Body of pancreas (tissue), 4 donors: ENCODE results near the gene SIRT7.

ENCODE experiments used
- POLR2A ChIP-seq, 3 donors: fragments of 450-650 bp; IDR thresholded peaks; one replicate each; pipeline ENCODE4 v1.6.1; 2016; ENCODE audit warnings: antibody characterized with exemption in 3 of 3, mild to moderate bottlenecking in 2 of 3
- TF ChIP-seq, protein P1 (sequence below), 7 experiments: fragments of 450-650 bp in 4 of 7; fragments of 200-600 bp in 3 of 7; sonication (generic) in 3 of 7; IDR thresholded peaks; one replicate each; pipeline ENCODE4 v1.5.1; 2016 to 2019; ENCODE audit warnings: antibody characterized with exemption in 7 of 7

DNA sequence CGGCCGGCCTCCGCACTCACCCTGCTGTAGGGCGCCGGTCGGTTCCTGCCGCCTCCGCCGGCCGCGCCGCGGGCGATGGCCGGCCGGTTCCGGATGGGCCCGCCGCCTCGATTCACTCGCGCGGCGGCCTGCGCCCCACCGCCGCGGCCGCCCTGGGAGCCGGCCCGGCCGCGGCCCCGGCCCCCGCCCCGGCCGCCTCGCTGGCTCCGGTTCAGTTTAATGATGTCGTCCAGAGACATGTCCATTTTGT is 26.7 kb downstream of the SIRT7 start:
- TF ChIP-seq, protein P1, sequence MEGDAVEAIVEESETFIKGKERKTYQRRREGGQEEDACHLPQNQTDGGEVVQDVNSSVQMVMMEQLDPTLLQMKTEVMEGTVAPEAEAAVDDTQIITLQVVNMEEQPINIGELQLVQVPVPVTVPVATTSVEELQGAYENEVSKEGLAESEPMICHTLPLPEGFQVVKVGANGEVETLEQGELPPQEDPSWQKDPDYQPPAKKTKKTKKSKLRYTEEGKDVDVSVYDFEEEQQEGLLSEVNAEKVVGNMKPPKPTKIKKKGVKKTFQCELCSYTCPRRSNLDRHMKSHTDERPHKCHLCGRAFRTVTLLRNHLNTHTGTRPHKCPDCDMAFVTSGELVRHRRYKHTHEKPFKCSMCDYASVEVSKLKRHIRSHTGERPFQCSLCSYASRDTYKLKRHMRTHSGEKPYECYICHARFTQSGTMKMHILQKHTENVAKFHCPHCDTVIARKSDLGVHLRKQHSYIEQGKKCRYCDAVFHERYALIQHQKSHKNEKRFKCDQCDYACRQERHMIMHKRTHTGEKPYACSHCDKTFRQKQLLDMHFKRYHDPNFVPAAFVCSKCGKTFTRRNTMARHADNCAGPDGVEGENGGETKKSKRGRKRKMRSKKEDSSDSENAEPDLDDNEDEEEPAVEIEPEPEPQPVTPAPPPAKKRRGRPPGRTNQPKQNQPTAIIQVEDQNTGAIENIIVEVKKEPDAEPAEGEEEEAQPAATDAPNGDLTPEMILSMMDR (IDR thresholded peaks at IDR 0.05), result no peak
- TF ChIP-seq POLR2A (IDR thresholded peaks at IDR 0.05), result no peak
